Measurements from ENCODE around the gene CPLANE2.

Gene CPLANE2

GRCh38 chr1:16187748-16188401 lies 49.1 kb downstream of the CPLANE2 start:
- DNase-seq = peak; percentile 82 to 85

GRCh38 chr1:16186655-16187235 lies 50.2 kb downstream of the CPLANE2 start:
- no peak for DNase-seq

GRCh38 chr1:16184557-16185303 lies 52.3 kb downstream of the CPLANE2 start:
- DNase-seq = no peak

GRCh38 chr1:16183765-16184556 lies 53.0 kb downstream of the CPLANE2 start:
- no peak for DNase-seq

GRCh38 chr1:16183179-16183578 lies 53.8 kb downstream of the CPLANE2 start:
- no peak for DNase-seq

- DNase-seq = no peak
Measured at GRCh38 chr1:16181887-16182719, 54.9 kb downstream of the CPLANE2 start.

Measured in stimulated activated CD4-positive, alpha-beta T cell treated with anti-CD3 and anti-CD28 coated beads, Interleukin-2, amount 100 ng/mL, for 24 hours (primary cell).